Neutrophil (primary cell): ENCODE data around the gene SMIM8.

ENCODE experiments used
- H3K27ac ChIP-seq: fragments of 200-600 bp; sonication (generic); 2 replicates; pipeline ENCODE4 v1.5.1; 2016; ENCODE audit warnings: mild to moderate bottlenecking, moderate library complexity
- H3K27me3 ChIP-seq: fragments of 200-600 bp; sonication (generic); 2 replicates; pipeline ENCODE4 v1.6.0; 2016; ENCODE audit warnings: mild to moderate bottlenecking
- H3K36me3 ChIP-seq: fragments of 200-600 bp; sonication (generic); 2 replicates; pipeline ENCODE4 v1.5.1; 2017
- H3K4me1 ChIP-seq, 2 experiments: fragments of 200-600 bp in 1 of 2; sonication (generic) in 1 of 2; 1 replicate in 1 of 2; 2 replicates in 1 of 2; pipeline versions ENCODE4 v1.5.1 to v1.6.1; 2013 to 2016; ENCODE audit warnings: low read depth in 1 of 2, low read length in 1 of 2, mild to moderate bottlenecking in 1 of 2, moderate library complexity in 1 of 2; ENCODE audit not compliant: control insufficient read depth in 1 of 2, insufficient read depth in 1 of 2
- H3K4me3 ChIP-seq, 2 experiments: fragments of 200-600 bp in 1 of 2; sonication (generic) in 1 of 2; 1 replicate in 1 of 2; 2 replicates in 1 of 2; pipeline ENCODE4 v1.5.1; 2013 to 2016; ENCODE audit warnings: low read depth in 1 of 2, low read length in 1 of 2, mild to moderate bottlenecking in 1 of 2, moderate library complexity in 1 of 2
- H3K9me3 ChIP-seq: fragments of 200-600 bp; sonication (generic); 2 replicates; pipeline ENCODE4 v1.5.1; 2016
- TF ChIP-seq, protein P1 (sequence below): fragments of 200-600 bp; sonication (generic); IDR thresholded peaks from 2 replicates; pipeline ENCODE4 v1.5.1; 2016; ENCODE audit warnings: antibody characterized with exemption

SMIM8 gene

DNA sequence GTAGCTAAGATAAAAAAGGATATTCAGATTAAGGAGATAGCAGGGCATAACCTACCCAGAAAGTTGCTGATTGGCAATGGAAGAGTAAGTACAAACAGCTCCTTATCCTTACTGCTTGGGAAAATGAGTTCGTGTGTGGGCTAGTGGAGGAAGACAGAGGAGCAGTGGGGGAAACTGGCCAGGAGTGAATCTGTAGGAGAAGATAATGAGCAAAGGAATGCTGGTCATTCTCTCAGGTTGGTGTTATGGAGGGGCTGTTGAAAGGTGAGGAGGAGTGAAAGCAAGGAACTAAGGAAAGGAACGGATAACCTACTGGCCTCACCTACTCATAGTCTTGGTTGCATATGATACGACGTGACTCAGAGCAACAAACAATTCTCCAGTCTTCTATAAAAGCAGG lies 14.0 kb downstream of the SMIM8 start:
- H3K27ac ChIP-seq = no peak overlapping the region
- no peaks in the 10 kb centered on the region for H3K27me3 ChIP-seq
- H3K4me3 ChIP-seq = no peak overlapping the region
- peaks cover 4% of the 10 kb centered on the region for H3K36me3 ChIP-seq
- TF ChIP-seq, protein P1, sequence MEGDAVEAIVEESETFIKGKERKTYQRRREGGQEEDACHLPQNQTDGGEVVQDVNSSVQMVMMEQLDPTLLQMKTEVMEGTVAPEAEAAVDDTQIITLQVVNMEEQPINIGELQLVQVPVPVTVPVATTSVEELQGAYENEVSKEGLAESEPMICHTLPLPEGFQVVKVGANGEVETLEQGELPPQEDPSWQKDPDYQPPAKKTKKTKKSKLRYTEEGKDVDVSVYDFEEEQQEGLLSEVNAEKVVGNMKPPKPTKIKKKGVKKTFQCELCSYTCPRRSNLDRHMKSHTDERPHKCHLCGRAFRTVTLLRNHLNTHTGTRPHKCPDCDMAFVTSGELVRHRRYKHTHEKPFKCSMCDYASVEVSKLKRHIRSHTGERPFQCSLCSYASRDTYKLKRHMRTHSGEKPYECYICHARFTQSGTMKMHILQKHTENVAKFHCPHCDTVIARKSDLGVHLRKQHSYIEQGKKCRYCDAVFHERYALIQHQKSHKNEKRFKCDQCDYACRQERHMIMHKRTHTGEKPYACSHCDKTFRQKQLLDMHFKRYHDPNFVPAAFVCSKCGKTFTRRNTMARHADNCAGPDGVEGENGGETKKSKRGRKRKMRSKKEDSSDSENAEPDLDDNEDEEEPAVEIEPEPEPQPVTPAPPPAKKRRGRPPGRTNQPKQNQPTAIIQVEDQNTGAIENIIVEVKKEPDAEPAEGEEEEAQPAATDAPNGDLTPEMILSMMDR = no peak
- no peaks in the 10 kb centered on the region for H3K9me3 ChIP-seq
- H3K4me1 ChIP-seq = peaks cover 12 to 21% of the 10 kb centered on the region in 2 experiments

DNA sequence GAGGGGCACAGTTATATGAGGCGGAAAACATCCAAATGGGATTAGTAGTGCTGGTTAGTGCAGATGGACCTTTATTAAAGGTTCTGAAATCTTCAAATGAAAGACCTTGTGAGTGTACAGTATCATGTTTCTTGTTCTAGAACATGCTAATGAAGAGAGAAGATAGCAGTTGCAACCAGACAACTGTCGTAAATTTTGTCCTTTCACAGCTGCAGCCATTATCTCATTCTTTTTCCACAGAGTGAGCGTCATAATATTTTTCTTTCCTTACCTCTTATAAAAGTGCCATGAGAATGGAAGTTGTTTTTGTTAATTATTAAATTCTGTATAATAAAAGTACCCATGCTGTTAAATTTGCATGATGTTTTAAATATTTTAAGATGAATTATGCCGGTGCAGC lies 17.8 kb downstream of the SMIM8 start:
- Histone ChIP-seq H3K27me3 (no peaks in the 10 kb centered on the region), H3K27ac (no peak overlapping the region), H3K36me3 (peaks cover 20% of the 10 kb centered on the region), H3K4me3 (no peak overlapping the region), H3K4me1 (no peaks in the 10 kb centered on the region), H3K9me3 (no peaks in the 10 kb centered on the region)
- TF ChIP-seq, protein P1 = no peak

DNA sequence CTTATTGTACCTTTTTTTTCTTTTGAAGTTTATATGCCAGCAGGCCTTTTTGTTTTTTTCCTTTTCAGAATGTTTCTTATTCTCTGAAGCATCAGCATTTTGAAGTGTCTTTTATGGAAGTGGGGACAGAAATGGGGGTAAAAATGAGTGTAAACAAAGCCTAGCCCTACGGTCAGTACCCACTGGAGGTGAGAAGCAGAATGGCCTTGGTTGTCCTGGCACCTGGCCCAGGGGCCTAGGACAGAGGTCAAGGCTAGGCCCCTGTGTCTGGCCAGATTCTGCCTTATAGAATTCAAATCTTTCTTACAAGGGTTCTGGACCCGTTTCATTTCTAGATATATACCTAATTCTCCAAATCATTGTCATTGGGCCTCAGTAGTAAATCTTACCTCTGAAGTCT lies 18.8 kb downstream of the SMIM8 start:
- no peak overlapping the region for H3K4me3 ChIP-seq
- TF ChIP-seq, protein P1 = no peak
- no peaks in the 10 kb centered on the region for H3K9me3 ChIP-seq
- H3K4me1 ChIP-seq = no peaks in the 10 kb centered on the region
- H3K36me3 ChIP-seq = peaks cover 24% of the 10 kb centered on the region
- no peaks in the 10 kb centered on the region for H3K27me3 ChIP-seq
- H3K27ac ChIP-seq = no peak overlapping the region

DNA sequence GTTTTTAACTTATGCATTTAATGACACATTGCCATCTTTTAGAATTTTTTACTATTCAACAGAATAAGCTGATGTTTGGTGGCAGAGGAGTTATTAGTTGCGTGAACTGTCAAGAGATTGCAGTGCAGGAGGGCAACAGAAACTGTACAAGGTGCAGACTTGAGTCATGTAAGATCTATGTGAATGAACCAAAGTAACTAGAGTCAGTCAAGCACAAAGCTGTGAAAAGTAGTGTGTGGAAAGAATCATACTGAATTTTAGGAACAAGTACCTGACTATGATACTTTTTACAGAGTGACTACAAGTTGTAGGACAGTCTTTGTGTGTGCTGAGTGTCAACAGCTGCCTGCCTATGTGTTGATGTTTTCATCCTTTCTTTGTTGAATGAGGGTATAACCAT lies 19.5 kb downstream of the SMIM8 start:
- TF ChIP-seq, protein P1 = no peak
- H3K27me3 ChIP-seq = no peaks in the 10 kb centered on the region

DNA sequence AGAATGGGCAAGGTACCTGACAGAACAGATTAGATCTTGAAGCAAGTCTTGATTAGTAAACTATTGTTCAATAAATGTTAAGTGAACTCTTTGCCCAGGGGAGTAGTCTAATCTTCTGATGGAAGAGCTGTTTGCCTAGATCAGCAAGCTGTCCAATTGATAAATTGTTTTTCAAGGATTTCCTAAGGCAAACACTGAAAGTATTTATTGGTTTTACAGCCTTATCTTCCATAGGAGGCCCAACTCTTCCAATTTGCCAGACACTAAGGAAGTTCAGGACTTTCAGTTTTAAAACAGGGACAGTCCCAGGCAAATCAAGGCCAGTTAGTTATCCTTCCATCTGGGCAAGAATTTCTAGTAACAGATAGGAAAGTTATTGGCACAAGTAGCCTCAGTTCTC lies 20.4 kb downstream of the SMIM8 start:
- no peak overlapping the region for H3K4me3 ChIP-seq
- no peaks in the 10 kb centered on the region for H3K9me3 ChIP-seq
- TF ChIP-seq, protein P1 = no peak
- H3K36me3 ChIP-seq = peaks cover 24% of the 10 kb centered on the region
- no peaks in the 10 kb centered on the region for H3K27me3 ChIP-seq
- H3K27ac ChIP-seq = no peak overlapping the region
- H3K4me1 ChIP-seq = no peaks in the 10 kb centered on the region

More for the DNA sequence above, 19.5 kb downstream of the SMIM8 start:
- no peaks in the 10 kb centered on the region for H3K4me1 ChIP-seq
- peaks cover 24% of the 10 kb centered on the region for H3K36me3 ChIP-seq
- H3K27ac ChIP-seq = no peak overlapping the region
- H3K4me3 ChIP-seq = no peak overlapping the region
- no peaks in the 10 kb centered on the region for H3K9me3 ChIP-seq

DNA sequence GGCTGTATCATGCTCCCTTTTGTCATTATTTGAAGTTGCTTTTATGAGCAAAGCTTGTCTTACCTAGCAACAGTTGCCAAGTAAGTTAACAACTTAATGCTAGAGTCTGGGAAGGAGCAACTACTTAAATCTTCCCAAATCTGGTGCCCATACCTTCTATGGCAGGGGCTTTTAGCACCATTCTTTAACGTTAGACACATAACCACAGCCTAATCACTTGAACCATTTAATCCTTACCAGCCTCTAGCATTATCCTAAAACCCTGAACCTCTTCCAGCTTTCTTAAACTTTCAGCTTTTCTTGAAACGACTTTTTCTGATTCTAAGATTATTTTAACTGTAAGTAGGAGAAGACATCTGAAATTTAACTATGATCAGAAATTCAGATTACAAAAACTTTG lies 22.3 kb downstream of the SMIM8 start, which contains the start of gene C6orf163:
Gene C6orf163, plus strand, starts transcription at position 83 of the 400 bp plus-strand sequence. Its CDS starts 287 bp downstream, at position 370.
- no peaks in the 10 kb centered on the region for H3K4me1 ChIP-seq

More for the DNA sequence above, 22.3 kb downstream of the SMIM8 start, which contains the start of gene C6orf163:
- H3K27ac ChIP-seq = no peak within 1 kb of the TSS
- no peaks in the 10 kb centered on the region for H3K9me3 ChIP-seq
- H3K27me3 ChIP-seq = no peaks in the 10 kb centered on the region
- TF ChIP-seq, protein P1 = no peak
- H3K4me3 ChIP-seq = no peak within 1 kb of the TSS
- peaks cover 24% of the 10 kb centered on the region for H3K36me3 ChIP-seq
